ENCODE measurements around the gene MAML2.

DNA sequence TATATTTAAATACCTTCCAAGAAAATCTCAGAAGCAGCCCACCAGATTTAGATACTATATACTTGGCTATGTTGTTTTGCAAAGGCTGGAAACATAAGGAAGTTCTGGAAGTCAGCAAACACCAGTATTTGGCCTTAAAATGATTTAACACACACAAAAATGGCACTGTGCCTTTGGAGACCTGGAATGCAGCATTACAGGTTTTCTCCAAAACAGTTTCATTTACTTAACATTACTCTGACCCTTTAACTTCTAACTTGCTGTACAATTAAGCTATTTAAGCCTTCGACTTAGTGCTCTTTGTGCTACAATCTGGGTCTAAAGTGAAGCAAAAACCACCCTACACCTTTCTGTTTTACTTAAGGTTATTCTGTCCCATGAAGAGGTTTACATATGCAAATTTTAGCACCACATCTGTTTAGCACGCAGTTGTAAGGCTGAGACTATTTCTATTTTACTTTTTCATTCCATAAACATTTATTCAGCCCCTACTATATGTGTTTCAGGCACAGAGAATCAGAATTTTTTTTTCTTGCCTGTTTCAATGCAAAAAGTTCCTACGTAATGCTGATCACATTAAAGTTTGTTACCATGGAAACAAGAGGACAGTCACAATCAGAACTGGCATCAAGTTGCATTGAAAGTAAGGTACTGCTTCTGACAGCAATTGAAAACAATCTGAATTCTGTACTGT is 70.3 kb downstream of the MAML2 start:
- no peak for TF ChIP-seq GATA3 (IDR thresholded peaks at IDR 0.05; ENCODE audit: low read depth, low read length)
- no peak for TF ChIP-seq GATA2 (IDR thresholded peaks at IDR 0.05; ENCODE audit: low read depth, low read length)
